Tibial artery (tissue), 4 donors: Measurements from ENCODE around the gene MAGI2.
"Not testable (repeated sequence)": the region's sequence is repeated elsewhere in the genome, so short reads cannot be mapped to it uniquely, and the experiment has no call there.

Source experiments
- DNase-seq, 2 donors: peaks; one replicate each; pipeline ENCODE4 v3.0.0-alpha.2; 2019
- H3K27ac ChIP-seq, 2 donors: fragments of 200-600 bp; sonication (generic) in 1 of 2; 1 replicate in 1 of 2; 2 replicates in 1 of 2; pipeline ENCODE4 v1.5.1; 2018 to 2019; ENCODE audit warnings: mild to moderate bottlenecking in 1 of 2
- H3K27me3 ChIP-seq, 2 donors: fragments of 200-600 bp; sonication (generic) in 1 of 2; one replicate each; pipeline versions ENCODE4 v1.5.1 to v1.6.0; 2016 to 2019
- H3K36me3 ChIP-seq, 3 donors: fragments of 200-600 bp; sonication (generic) in 2 of 3; one replicate each; pipeline ENCODE4 v1.5.1; 2016 to 2019; ENCODE audit warnings: mild to moderate bottlenecking in 2 of 3
- H3K4me1 ChIP-seq, 4 donors: fragments of 200-600 bp; sonication (generic) in 2 of 4; 1 replicate in 3 of 4; 2 replicates in 1 of 4; pipeline ENCODE4 v1.5.1; 2016 to 2019
- H3K4me3 ChIP-seq, 2 donors: fragments of 200-600 bp; sonication (generic) in 1 of 2; 1 replicate in 1 of 2; 2 replicates in 1 of 2; pipeline ENCODE4 v1.5.1; 2018 to 2019; ENCODE audit warnings: mild to moderate bottlenecking in 2 of 2
- H3K9me3 ChIP-seq, 3 donors: fragments of 200-600 bp; sonication (generic) in 1 of 3; one replicate each; pipeline ENCODE4 v1.5.1; 2016 to 2019
- CTCF ChIP-seq, 2 experiments: fragments of 200-600 bp in 1 of 2; fragments of 450-650 bp in 1 of 2; IDR thresholded peaks; one replicate each; pipeline ENCODE4 v1.5.1; 2017 to 2019; ENCODE audit warnings: antibody characterized with exemption in 2 of 2, mild to moderate bottlenecking in 1 of 2, moderate library complexity in 1 of 2
- intact Hi-C: fragments of 100-400 bp; cut with DNase I; formaldehyde crosslinking; loops from one replicate; pipeline ENCODE4 v1.15.0; 2023; ENCODE audit warnings: low total_unique reads

The MAGI2 gene

GRCh38 chr7:79090543-79090942 is 362.9 kb downstream of the MAGI2 start:
- no peak for DNase-seq
- Histone ChIP-seq H3K36me3 (no peaks in the 10 kb centered on the region), H3K27ac (no peak overlapping the region), H3K9me3 (peaks cover 0 to 11% (median 0%) of the 10 kb centered on the region in 3 donors), H3K4me1 (no peaks in the 10 kb centered on the region), H3K4me3 (no peak overlapping the region), H3K27me3 (no peaks in the 10 kb centered on the region)
- TF ChIP-seq CTCF (IDR thresholded peaks at IDR 0.05), result no peak
- intact Hi-C loops, result no loop called here

GRCh38 chr7:79084423-79084822 is 369.0 kb downstream of the MAGI2 start:
- DNase-seq, result no peak
- no peak for TF ChIP-seq CTCF (IDR thresholded peaks at IDR 0.05)
- Histone ChIP-seq H3K4me3 (no peak overlapping the region), H3K4me1 (no peaks in the 10 kb centered on the region), H3K27me3 (no peaks in the 10 kb centered on the region), H3K27ac (no peak overlapping the region), H3K9me3 (peaks cover 0 to 4% (median 0%) of the 10 kb centered on the region in 3 donors), H3K36me3 (no peaks in the 10 kb centered on the region)
- intact Hi-C loops, result no loop called here

GRCh38 chr7:79079919-79080554 is 373.4 kb downstream of the MAGI2 start:
- Histone ChIP-seq H3K27ac (no peak overlapping the region), H3K4me3 (no peak overlapping the region), H3K27me3 (no peaks in the 10 kb centered on the region), H3K9me3 (no peaks in the 10 kb centered on the region), H3K36me3 (no peaks in the 10 kb centered on the region), H3K4me1 (no peaks in the 10 kb centered on the region)
- intact Hi-C loops, result no loop called here
- DNase-seq, result no peak
- no peak for TF ChIP-seq CTCF (IDR thresholded peaks at IDR 0.05)

GRCh38 chr7:79078273-79078672 is 375.2 kb downstream of the MAGI2 start:
- no peak for TF ChIP-seq CTCF (IDR thresholded peaks at IDR 0.05)
- Histone ChIP-seq H3K4me3 (no peak overlapping the region), H3K9me3 (no peaks in the 10 kb centered on the region), H3K36me3 (no peaks in the 10 kb centered on the region), H3K27ac (no peak overlapping the region), H3K4me1 (no peaks in the 10 kb centered on the region), H3K27me3 (no peaks in the 10 kb centered on the region)
- intact Hi-C loops, result no loop called here
- DNase-seq, result no peak

GRCh38 chr7:79071187-79071586 is 382.3 kb downstream of the MAGI2 start:
- H3K36me3 ChIP-seq, H3K27ac ChIP-seq, H3K27me3 ChIP-seq, H3K4me1 ChIP-seq, DNase-seq, H3K4me3 ChIP-seq, intact Hi-C loops: not testable (repeated sequence)
- H3K9me3 ChIP-seq, result peaks cover 0 to 13% (median 0%) of the 10 kb centered on the region in 3 donors

GRCh38 chr7:79064187-79064823 is 389.2 kb downstream of the MAGI2 start:
- Histone ChIP-seq H3K4me3 (no peak overlapping the region), H3K4me1 (no peaks in the 10 kb centered on the region), H3K36me3 (no peaks in the 10 kb centered on the region), H3K9me3 (peaks cover 0 to 14% (median 0%) of the 10 kb centered on the region in 3 donors), H3K27ac (no peak overlapping the region), H3K27me3 (no peaks in the 10 kb centered on the region)
- intact Hi-C loops, result no loop called here
- no peak for DNase-seq
- no peak for TF ChIP-seq CTCF (IDR thresholded peaks at IDR 0.05)
